ENCODE measurements around the gene TYW1B.
"Not testable (repeated sequence)": the region's sequence is repeated elsewhere in the genome, so short reads cannot be mapped to it uniquely, and the experiment has no call there.

- not testable (repeated sequence) for TF ChIP-seq CTCF (IDR thresholded peaks at IDR 0.05; ENCODE audit: poor library complexity); EZH2 (IDR thresholded peaks at IDR 0.05; ENCODE audit: borderline replicate concordance)
These were observed 1.3 kb upstream of the TYW1B start for GRCh38 chr7:72829291-72829686.

All from hepatocyte (in vitro differentiated cells).